Measurements from ENCODE around the gene CAV1. TPM values are rescaled to one million over a fixed set of nuclear protein-coding genes. Genes with fewer than 3 reads are reported as not detected.

The CAV1 gene
- polyA plus RNA-seq, 1 donor (not counting 4 experiments of a cell fraction or from before 2014, with no cell fraction given): 2,905 TPM

DNA sequence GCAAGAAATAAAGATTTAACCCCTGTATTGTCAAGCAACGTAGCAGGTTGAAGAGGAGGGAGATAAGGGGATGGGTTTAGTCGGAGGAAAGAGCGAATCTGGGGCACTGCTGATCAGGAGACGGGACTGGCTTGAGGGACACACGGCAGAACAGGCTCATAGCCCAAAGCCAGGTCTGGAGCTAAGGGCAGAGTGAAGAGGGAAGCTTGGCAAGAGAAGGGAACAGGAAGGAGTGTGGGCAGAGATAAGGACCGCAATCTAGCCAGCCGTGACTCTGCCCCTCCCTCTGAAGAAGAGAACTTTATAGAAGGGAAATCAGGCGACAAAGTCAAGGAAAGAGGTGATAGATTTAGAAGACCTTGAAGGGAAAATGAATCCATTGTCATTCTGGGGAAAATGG lies 67.6 kb downstream of the CAV1 start:
- Histone ChIP-seq H4K20me1 (ENCODE audit: control insufficient read depth, extremely low read depth, insufficient read depth, low read length) (no peaks in the 10 kb centered on the region), H3K9ac (ENCODE audit: control insufficient read depth, extremely low read depth, insufficient read depth, low read length) (peak overlapping the region; percentile 48), H3K4me2 (ENCODE audit: control insufficient read depth, extremely low read depth, insufficient read depth, low read depth, low read length) (peak overlapping the region; percentile 6), H3K9me3 (ENCODE audit: control insufficient read depth, low read depth, low read length) (no peaks in the 10 kb centered on the region), H3K79me2 (ENCODE audit: control insufficient read depth, insufficient read depth, low read length) (no peaks in the 10 kb centered on the region), H3K27me3 (ENCODE audit: control insufficient read depth, extremely low read depth, insufficient read depth, low read length) (no peaks in the 10 kb centered on the region), H3K4me3 (ENCODE audit: control insufficient read depth in 2 of 3, extremely low read depth in 1 of 3, insufficient read depth in 2 of 3, low read depth in 1 of 3, low read length in 3 of 3) (peak overlapping the region in 1 of 3 experiments; percentile 56), H3K36me3 (ENCODE audit: control insufficient read depth in 2 of 2, extremely low read depth in 1 of 2, insufficient read depth in 2 of 2, low read length in 2 of 2) (no peaks in the 10 kb centered on the region), H2AFZ (ENCODE audit: control insufficient read depth, low read length) (peak overlapping the region; percentile 90), H3K4me1 (ENCODE audit: control insufficient read depth, extremely low read depth, insufficient read depth, low read length) (peaks cover 25% of the 10 kb centered on the region), H3K27ac (ENCODE audit: control insufficient read depth, insufficient read depth, low read length) (peak overlapping the region; percentile 38), H3K9me1 (ENCODE audit: control insufficient read depth, extremely low read depth, insufficient read depth, low read length) (no peaks in the 10 kb centered on the region)
- DNase-seq (ENCODE audit: low read depth, low spot score) (no peak), FAIRE-seq (no peak)
- dilution Hi-C loops (cut with MboI; ENCODE audit: extremely low pct_ligation_motif_present, low sequenced_read_pairs): no loop called here
- TF ChIP-seq, protein P1, sequence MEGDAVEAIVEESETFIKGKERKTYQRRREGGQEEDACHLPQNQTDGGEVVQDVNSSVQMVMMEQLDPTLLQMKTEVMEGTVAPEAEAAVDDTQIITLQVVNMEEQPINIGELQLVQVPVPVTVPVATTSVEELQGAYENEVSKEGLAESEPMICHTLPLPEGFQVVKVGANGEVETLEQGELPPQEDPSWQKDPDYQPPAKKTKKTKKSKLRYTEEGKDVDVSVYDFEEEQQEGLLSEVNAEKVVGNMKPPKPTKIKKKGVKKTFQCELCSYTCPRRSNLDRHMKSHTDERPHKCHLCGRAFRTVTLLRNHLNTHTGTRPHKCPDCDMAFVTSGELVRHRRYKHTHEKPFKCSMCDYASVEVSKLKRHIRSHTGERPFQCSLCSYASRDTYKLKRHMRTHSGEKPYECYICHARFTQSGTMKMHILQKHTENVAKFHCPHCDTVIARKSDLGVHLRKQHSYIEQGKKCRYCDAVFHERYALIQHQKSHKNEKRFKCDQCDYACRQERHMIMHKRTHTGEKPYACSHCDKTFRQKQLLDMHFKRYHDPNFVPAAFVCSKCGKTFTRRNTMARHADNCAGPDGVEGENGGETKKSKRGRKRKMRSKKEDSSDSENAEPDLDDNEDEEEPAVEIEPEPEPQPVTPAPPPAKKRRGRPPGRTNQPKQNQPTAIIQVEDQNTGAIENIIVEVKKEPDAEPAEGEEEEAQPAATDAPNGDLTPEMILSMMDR (optimal IDR thresholded peaks at IDR 0.05 in 1 of 3, IDR thresholded peaks at IDR 0.05 in 1 of 3, conservative IDR thresholded peaks at IDR 0.05 in 1 of 3; ENCODE audit: extremely low read depth in 1 of 3, insufficient read depth in 2 of 3, low read length in 3 of 3): no peak
- TF ChIP-seq EZH2 (IDR thresholded peaks at IDR 0.05; ENCODE audit: low read length): no peak

GRCh38 chr7:116593359-116594075 lies 68.7 kb downstream of the CAV1 start:
- H2AFZ ChIP-seq (ENCODE audit: control insufficient read depth, low read length): peak overlapping the region; percentile 27
- H3K79me2 ChIP-seq (ENCODE audit: control insufficient read depth, insufficient read depth, low read length): no peaks in the 10 kb centered on the region
- dilution Hi-C loops (cut with MboI; ENCODE audit: extremely low pct_ligation_motif_present, low sequenced_read_pairs): no loop called here
- H3K4me3 ChIP-seq (ENCODE audit: control insufficient read depth in 2 of 3, extremely low read depth in 1 of 3, insufficient read depth in 2 of 3, low read depth in 1 of 3, low read length in 3 of 3): no peak overlapping the region
- no peaks in the 10 kb centered on the region for H3K27me3 ChIP-seq (ENCODE audit: control insufficient read depth, extremely low read depth, insufficient read depth, low read length)
- H3K4me1 ChIP-seq (ENCODE audit: control insufficient read depth, extremely low read depth, insufficient read depth, low read length): peaks cover 17% of the 10 kb centered on the region
- H3K36me3 ChIP-seq (ENCODE audit: control insufficient read depth in 2 of 2, extremely low read depth in 1 of 2, insufficient read depth in 2 of 2, low read length in 2 of 2): no peaks in the 10 kb centered on the region
- H3K27ac ChIP-seq (ENCODE audit: control insufficient read depth, insufficient read depth, low read length): no peak overlapping the region
- DNase-seq (ENCODE audit: low read depth, low spot score): no peak
- no peaks in the 10 kb centered on the region for H3K9me3 ChIP-seq (ENCODE audit: control insufficient read depth, low read depth, low read length)
- peak overlapping the region; percentile 11 for H3K9ac ChIP-seq (ENCODE audit: control insufficient read depth, extremely low read depth, insufficient read depth, low read length)
- no peak for FAIRE-seq
- TF ChIP-seq EZH2 (IDR thresholded peaks at IDR 0.05; ENCODE audit: low read length): no peak
- TF ChIP-seq, protein P1 (optimal IDR thresholded peaks at IDR 0.05 in 1 of 3, IDR thresholded peaks at IDR 0.05 in 1 of 3, conservative IDR thresholded peaks at IDR 0.05 in 1 of 3; ENCODE audit: extremely low read depth in 1 of 3, insufficient read depth in 2 of 3, low read length in 3 of 3): no peak
- no peak overlapping the region for H3K4me2 ChIP-seq (ENCODE audit: control insufficient read depth, extremely low read depth, insufficient read depth, low read depth, low read length)
- H3K9me1 ChIP-seq (ENCODE audit: control insufficient read depth, extremely low read depth, insufficient read depth, low read length): no peaks in the 10 kb centered on the region
- H4K20me1 ChIP-seq (ENCODE audit: control insufficient read depth, extremely low read depth, insufficient read depth, low read length): no peaks in the 10 kb centered on the region
